Tibial nerve (tissue), 4 donors: ENCODE data around the gene PRDM4. TPM values are rescaled to one million over a fixed set of nuclear protein-coding genes. Genes with fewer than 3 reads are reported as not detected.
A peak's percentile ranks its signal among the peaks of the same experiment; 100 is the strongest.

Experiments
- DNase-seq, 2 donors: peaks; one replicate each; pipeline ENCODE4 v3.0.0-alpha.2; 2019; ENCODE audit warnings: low spot score in 2 of 2
- H3K27ac ChIP-seq, 4 donors: fragments of 200-600 bp; sonication (generic) in 3 of 4; one replicate each; pipeline ENCODE4 v1.5.1; 2017 to 2019; ENCODE audit warnings: mild to moderate bottlenecking in 1 of 4
- H3K27me3 ChIP-seq, 2 donors: fragments of 200-600 bp; sonication (generic) in 1 of 2; one replicate each; pipeline versions ENCODE4 v1.5.1 to v1.6.0; 2017 to 2019
- H3K36me3 ChIP-seq, 3 donors: fragments of 200-600 bp; sonication (generic); one replicate each; pipeline ENCODE4 v1.5.1; 2018 to 2019
- H3K4me1 ChIP-seq, 4 donors: fragments of 200-600 bp; sonication (generic) in 3 of 4; one replicate each; pipeline ENCODE4 v1.5.1; 2017 to 2019
- H3K4me3 ChIP-seq, 4 donors: fragments of 200-600 bp; sonication (generic) in 3 of 4; one replicate each; pipeline ENCODE4 v1.5.1; 2017 to 2019; ENCODE audit warnings: mild to moderate bottlenecking in 1 of 4, moderate library complexity in 1 of 4
- H3K9me3 ChIP-seq, 4 donors: fragments of 200-600 bp; sonication (generic) in 3 of 4; one replicate each; pipeline ENCODE4 v1.5.1; 2017 to 2019
- EP300 ChIP-seq, 2 donors: sonication (generic); formaldehyde crosslinking; IDR thresholded peaks; one replicate each; pipeline ENCODE4 v1.6.1; 2017; ENCODE audit warnings: antibody characterized with exemption in 2 of 2, mild to moderate bottlenecking in 1 of 2
- POLR2A ChIP-seq, 2 donors: fragments of 450-650 bp; IDR thresholded peaks; one replicate each; pipeline ENCODE4 v1.6.1; 2017; ENCODE audit warnings: antibody characterized with exemption in 2 of 2, mild to moderate bottlenecking in 2 of 2, moderate library complexity in 2 of 2
- WGBS, 2 donors: methylation state at CpG; one replicate each; pipeline ENCODE4 v1.1.5; 2018; 5-methylcytosine and 5-hydroxymethylcytosine counted together
- total RNA-seq, 4 donors: library from RNA; depleted of rRNA; stranded (reverse); fragments of >200 nt; gene quantifications; one replicate each; pipeline ENCODE4 v1.1.0, GENCODE V29; 2016
- TF ChIP-seq, protein P1 (sequence below), 5 experiments: fragments of 200-600 bp in 3 of 5; fragments of 450-650 bp in 2 of 5; sonication (generic) in 3 of 5; IDR thresholded peaks; one replicate each; pipeline ENCODE4 v1.5.1; 2016 to 2019; ENCODE audit warnings: antibody characterized with exemption in 5 of 5, mild to moderate bottlenecking in 3 of 5, moderate library complexity in 2 of 5

The PRDM4 gene
- total RNA-seq, 4 donors from 2014 or later: 25.6 to 36.9 (median 34.7) TPM

DNA sequence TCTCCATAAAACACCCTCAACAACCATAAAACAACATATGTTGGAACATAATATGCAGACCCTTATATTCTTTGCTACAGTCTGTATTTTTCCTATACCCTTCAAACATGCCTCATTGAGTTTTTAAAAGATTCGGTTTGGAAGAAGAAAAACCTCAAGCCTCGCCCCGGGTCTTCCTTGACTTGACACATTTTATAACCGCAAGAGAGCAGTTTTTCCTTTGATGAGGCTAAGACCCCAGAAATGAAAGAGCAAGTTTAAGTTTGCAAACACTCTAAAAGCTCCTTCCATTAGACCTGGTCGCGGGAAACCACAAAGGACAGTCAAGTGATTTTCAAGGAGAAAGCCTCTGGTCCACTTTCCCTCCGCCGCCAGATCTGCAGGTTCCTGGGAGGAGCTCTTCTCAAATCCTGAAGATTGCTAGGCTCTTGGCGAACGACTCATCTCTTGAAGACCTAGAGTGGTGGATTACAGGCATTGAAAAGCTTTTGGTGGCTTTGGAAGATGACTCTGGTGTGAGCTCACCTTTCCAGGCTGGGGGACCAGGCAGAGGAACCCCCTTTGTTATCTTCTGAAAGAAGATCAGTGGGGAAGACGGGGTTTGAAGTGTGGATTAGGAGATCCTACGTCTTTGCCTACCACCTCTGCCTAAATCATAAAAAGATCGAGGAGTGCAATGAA is 13.6 kb upstream of the PRDM4 start, which contains the start of gene ASCL4:
Gene ASCL4 (plus strand): TSS at position 356 of the 681 bp plus-strand sequence. CDS start 515 bp downstream, outside the sequence.
- no peaks in the 10 kb centered on the region for H3K36me3 ChIP-seq
- H3K4me3 ChIP-seq: peak within 1 kb of the TSS in 2 of 4 donors; percentile 12 to 47
- DNase-seq: no peak
- no peak within 1 kb of the TSS for H3K27ac ChIP-seq
- H3K4me1 ChIP-seq: peaks cover 0 to 10% (median 0%) of the 10 kb centered on the region in 4 donors
- H3K27me3 ChIP-seq: peaks cover 0 to 55% of the 10 kb centered on the region in 2 donors
- WGBS, 2 donors: 55 to 61% methylated on average over 13 of the region's 13 CpGs
- TF ChIP-seq POLR2A (IDR thresholded peaks at IDR 0.05) (no peak), EP300 (IDR thresholded peaks at IDR 0.05) (no peak)
- TF ChIP-seq, protein P1, sequence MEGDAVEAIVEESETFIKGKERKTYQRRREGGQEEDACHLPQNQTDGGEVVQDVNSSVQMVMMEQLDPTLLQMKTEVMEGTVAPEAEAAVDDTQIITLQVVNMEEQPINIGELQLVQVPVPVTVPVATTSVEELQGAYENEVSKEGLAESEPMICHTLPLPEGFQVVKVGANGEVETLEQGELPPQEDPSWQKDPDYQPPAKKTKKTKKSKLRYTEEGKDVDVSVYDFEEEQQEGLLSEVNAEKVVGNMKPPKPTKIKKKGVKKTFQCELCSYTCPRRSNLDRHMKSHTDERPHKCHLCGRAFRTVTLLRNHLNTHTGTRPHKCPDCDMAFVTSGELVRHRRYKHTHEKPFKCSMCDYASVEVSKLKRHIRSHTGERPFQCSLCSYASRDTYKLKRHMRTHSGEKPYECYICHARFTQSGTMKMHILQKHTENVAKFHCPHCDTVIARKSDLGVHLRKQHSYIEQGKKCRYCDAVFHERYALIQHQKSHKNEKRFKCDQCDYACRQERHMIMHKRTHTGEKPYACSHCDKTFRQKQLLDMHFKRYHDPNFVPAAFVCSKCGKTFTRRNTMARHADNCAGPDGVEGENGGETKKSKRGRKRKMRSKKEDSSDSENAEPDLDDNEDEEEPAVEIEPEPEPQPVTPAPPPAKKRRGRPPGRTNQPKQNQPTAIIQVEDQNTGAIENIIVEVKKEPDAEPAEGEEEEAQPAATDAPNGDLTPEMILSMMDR (IDR thresholded peaks at IDR 0.05): no peak
- H3K9me3 ChIP-seq: no peaks in the 10 kb centered on the region

DNA sequence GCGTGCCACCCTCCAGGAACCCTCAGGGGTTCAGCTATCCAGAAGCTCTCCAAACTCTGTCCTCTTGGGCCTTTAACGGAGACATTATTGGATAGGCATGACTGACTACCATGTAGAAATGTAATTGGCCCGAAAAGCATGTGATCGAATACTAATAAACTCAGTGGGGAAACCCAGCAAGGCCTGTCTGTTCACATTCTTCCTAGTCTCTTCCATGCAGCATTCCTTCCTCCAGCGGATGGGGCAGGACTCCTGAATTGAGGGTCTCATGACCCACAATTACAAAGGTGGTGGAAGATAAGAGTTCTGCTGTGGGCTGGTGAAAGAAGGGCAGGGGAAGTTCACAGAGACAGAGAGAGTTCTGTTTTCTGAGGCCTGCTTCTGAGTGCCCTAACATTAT is 6.5 kb upstream of the PRDM4 start:
- 55 to 84% methylated on average over 5 of the region's 5 CpGs for WGBS, 2 donors

DNA sequence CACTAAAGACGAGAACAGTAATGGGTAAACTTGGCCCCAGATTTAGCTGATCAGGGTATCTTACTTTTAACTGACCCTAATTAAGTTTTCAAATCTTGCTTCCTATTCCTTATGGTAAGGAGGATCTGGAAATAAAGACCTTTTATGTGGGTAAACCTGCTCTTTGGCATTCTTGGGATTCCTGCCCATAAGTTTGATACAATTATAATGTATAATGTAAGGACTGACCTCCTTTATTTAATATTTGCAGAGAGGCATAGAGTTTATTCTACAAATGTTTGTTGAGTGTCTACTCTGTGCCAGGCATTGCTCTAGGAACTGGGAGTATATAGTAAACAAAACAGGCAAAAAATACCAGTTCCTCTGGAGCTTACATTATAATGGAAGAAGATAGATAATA is 4.4 kb upstream of the PRDM4 start:
- no peaks in the 10 kb centered on the region for H3K27me3 ChIP-seq
- H3K9me3 ChIP-seq: no peaks in the 10 kb centered on the region
- 62 to 78% methylated on average over 1 of the region's 1 CpG for WGBS, 2 donors
- no peak overlapping the region for H3K4me3 ChIP-seq
- no peaks in the 10 kb centered on the region for H3K36me3 ChIP-seq
- peaks cover 0 to 5% (median 0%) of the 10 kb centered on the region in 4 donors for H3K4me1 ChIP-seq
- H3K27ac ChIP-seq: no peak overlapping the region
- DNase-seq: no peak
- TF ChIP-seq EP300 (IDR thresholded peaks at IDR 0.05) (no peak), POLR2A (IDR thresholded peaks at IDR 0.05) (no peak)
- TF ChIP-seq, protein P1 (IDR thresholded peaks at IDR 0.05): no peak

More for the DNA sequence above, 6.5 kb upstream of the PRDM4 start:
- no peak for DNase-seq
- TF ChIP-seq EP300 (IDR thresholded peaks at IDR 0.05) (no peak), POLR2A (IDR thresholded peaks at IDR 0.05) (no peak)
- TF ChIP-seq, protein P1 (IDR thresholded peaks at IDR 0.05): no peak
- Histone ChIP-seq H3K4me1 (no peaks in the 10 kb centered on the region), H3K9me3 (no peaks in the 10 kb centered on the region), H3K4me3 (no peak overlapping the region), H3K27me3 (peaks cover 0 to 8% of the 10 kb centered on the region in 2 donors), H3K36me3 (no peaks in the 10 kb centered on the region), H3K27ac (no peak overlapping the region)

DNA sequence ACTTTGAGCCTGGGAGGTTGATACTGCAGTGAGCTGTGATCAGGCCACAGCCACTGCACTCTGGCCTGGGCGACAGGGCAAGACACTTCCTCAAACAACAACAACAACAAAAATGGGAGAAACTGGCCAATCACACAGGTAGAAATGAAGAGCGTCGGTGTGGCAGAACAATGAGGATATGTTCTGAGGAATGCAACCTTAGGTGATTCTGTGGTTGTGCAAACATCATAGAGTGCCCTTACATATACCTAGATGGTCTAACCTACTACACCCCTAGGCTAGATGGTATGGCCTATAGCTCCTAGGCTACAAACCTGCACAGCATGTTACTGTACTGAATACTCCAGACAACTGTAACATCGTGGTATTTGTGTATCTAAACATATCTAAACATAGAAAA is 3.7 kb upstream of the PRDM4 start:
- H3K9me3 ChIP-seq: no peaks in the 10 kb centered on the region
- H3K27me3 ChIP-seq: no peaks in the 10 kb centered on the region
- no peak overlapping the region for H3K27ac ChIP-seq
- no peak for DNase-seq
- TF ChIP-seq POLR2A (IDR thresholded peaks at IDR 0.05) (no peak), EP300 (IDR thresholded peaks at IDR 0.05) (no peak)
- TF ChIP-seq, protein P1 (IDR thresholded peaks at IDR 0.05): no peak
- H3K4me1 ChIP-seq: peaks cover 0 to 11% (median 5%) of the 10 kb centered on the region in 4 donors
- H3K4me3 ChIP-seq: no peak overlapping the region
- 65 to 84% methylated on average over 4 of the region's 4 CpGs for WGBS, 2 donors
- H3K36me3 ChIP-seq: no peaks in the 10 kb centered on the region

DNA sequence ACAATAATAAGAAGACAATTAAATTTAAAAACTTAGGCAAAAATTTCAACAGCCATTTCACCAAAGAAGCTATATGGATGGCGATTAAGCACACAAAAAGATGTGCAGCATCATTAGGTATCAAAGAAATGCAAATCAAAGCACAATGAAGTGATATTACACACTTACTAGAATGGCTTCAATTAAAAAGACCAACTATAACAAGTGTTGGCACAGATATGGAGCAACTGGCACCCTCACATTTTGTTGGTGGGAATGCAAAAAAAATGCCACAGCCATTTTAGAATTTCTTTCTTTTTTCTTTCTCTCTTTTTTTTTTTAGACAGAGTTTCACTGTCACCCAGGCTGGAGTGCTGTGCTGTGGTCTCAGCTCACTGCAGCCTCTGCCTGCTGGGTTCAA is 1.9 kb upstream of the PRDM4 start:
- no peak for DNase-seq
- TF ChIP-seq, protein P1 (IDR thresholded peaks at IDR 0.05): no peak
- TF ChIP-seq EP300 (IDR thresholded peaks at IDR 0.05) (no peak), POLR2A (IDR thresholded peaks at IDR 0.05) (no peak)
- 86 to 88% methylated on average over 1 of the region's 1 CpG for WGBS, 2 donors
- Histone ChIP-seq H3K27ac (no peak overlapping the region), H3K9me3 (no peaks in the 10 kb centered on the region), H3K36me3 (no peaks in the 10 kb centered on the region), H3K4me3 (no peak overlapping the region), H3K27me3 (no peaks in the 10 kb centered on the region), H3K4me1 (peaks cover 3 to 27% (median 20%) of the 10 kb centered on the region in 4 donors)
